Midbrain (tissue), 1 donor: ENCODE results near the gene TBC1D4.
"Not testable (repeated sequence)": the region's sequence is repeated elsewhere in the genome, so short reads cannot be mapped to it uniquely, and the experiment has no call there.

ENCODE experiments used
- DNase-seq: peaks from one replicate; lab custom pipeline; 2025; lab: John Stamatoyannopoulos, UW

The TBC1D4 gene

GRCh38 chr13:75360170-75360569 is 121.8 kb downstream of the TBC1D4 start:
- no peak for DNase-seq

- no peak for DNase-seq
Measured at GRCh38 chr13:75359266-75359665, 122.7 kb downstream of the TBC1D4 start.

- DNase-seq, result no peak
Measured at GRCh38 chr13:75357576-75358289, 124.2 kb downstream of the TBC1D4 start.

GRCh38 chr13:75356421-75356820 is 125.5 kb downstream of the TBC1D4 start:
- DNase-seq, result no peak

GRCh38 chr13:75355609-75356008 is 126.4 kb downstream of the TBC1D4 start:
- no peak for DNase-seq

GRCh38 chr13:75353781-75354193 is 128.2 kb downstream of the TBC1D4 start:
- DNase-seq, result no peak

- DNase-seq, result no peak
Measured at GRCh38 chr13:75352641-75353327, 129.2 kb downstream of the TBC1D4 start.

GRCh38 chr13:75351538-75351937 is 130.4 kb downstream of the TBC1D4 start:
- DNase-seq, result not testable (repeated sequence)

GRCh38 chr13:75347925-75348324 is 134.0 kb downstream of the TBC1D4 start:
- DNase-seq, result no peak

- DNase-seq, result no peak
Measured at GRCh38 chr13:75347457-75347856, 134.5 kb downstream of the TBC1D4 start.

GRCh38 chr13:75345193-75345592 is 136.8 kb downstream of the TBC1D4 start:
- no peak for DNase-seq

GRCh38 chr13:75341028-75341427 is 140.9 kb downstream of the TBC1D4 start:
- DNase-seq, result no peak

GRCh38 chr13:75339635-75340374 is 142.2 kb downstream of the TBC1D4 start:
- no peak for DNase-seq

- no peak for DNase-seq
Measured at GRCh38 chr13:75334634-75335447, 147.1 kb downstream of the TBC1D4 start.

- no peak for DNase-seq
Measured at GRCh38 chr13:75333103-75333502, 148.9 kb downstream of the TBC1D4 start.

- no peak for DNase-seq
Measured at GRCh38 chr13:75331792-75332349, 150.1 kb downstream of the TBC1D4 start.

GRCh38 chr13:75330770-75331169 is 151.2 kb downstream of the TBC1D4 start:
- DNase-seq, result no peak

- DNase-seq, result no peak
Measured at GRCh38 chr13:75329723-75330122, 152.2 kb downstream of the TBC1D4 start.

- DNase-seq, result no peak
Measured at GRCh38 chr13:75329097-75329496, 152.9 kb downstream of the TBC1D4 start.

- no peak for DNase-seq
Measured at GRCh38 chr13:75327135-75327510, 154.8 kb downstream of the TBC1D4 start.
